K562 (cell line): ENCODE measurements around the gene MOSPD3. TPM values are rescaled to one million over a fixed set of nuclear protein-coding genes. Genes with fewer than 3 reads are reported as not detected.
A peak's percentile ranks its signal among the peaks of the same experiment; 100 is the strongest.

Source experiments
- ATAC-seq: fragments of 200-7000 bp; cut with Tn5 transposase; 3 replicates; pipeline ENCODE4 v1.9.1; 2020; ENCODE audit warnings: moderate library complexity
- BruUV-seq: library from RNA; stranded (reverse); fragments of 400-500 nt; replicated peaks from 2 replicates; lab custom pipeline; 2021; lab: Mats Ljungman, UMichigan
- CTCF ChIA-PET: fragments of 300-600 bp; formaldehyde crosslinking; extraction: SDS; loops from one replicate; lab custom pipeline; 2021; ENCODE audit warnings: low intra/inter-chr PET ratio; lab: Yijun Ruan, JAX
- POLR2A ChIA-PET: fragments of 300-600, 350-650 bp; sonication (Branson Sonifier 250); formaldehyde crosslinking; extraction: SDS; loops from one replicate; lab custom pipeline; 2021; ENCODE audit warnings: antibody characterized with exemption, inconsistent platforms; lab: Yijun Ruan, JAX
- DNase-seq, 4 experiments: peaks; one replicate each; pipeline versions ENCODE4 v3.0.0 to v3.0.0-alpha.2; 2011 to 2018; ENCODE audit warnings: low spot score in 3 of 4, mixed read lengths in 3 of 4; ENCODE audit errors: extremely low read depth in 1 of 4
- FAIRE-seq: peaks from 2 replicates; lab custom pipeline; 2011; peaks lifted over from hg19 to GRCh38; lab: Jason Lieb, UNC
- H2AFZ ChIP-seq: 2 replicates; pipeline ENCODE4 v1.6.0; 2011; ENCODE audit warnings: low read depth, low read length, control low read depth, inconsistent platforms
- H3K27ac ChIP-seq: fragments of 200-600 bp; 3 replicates; pipeline ENCODE4 v1.8.0; 2011; ENCODE audit warnings: low read depth, mild to moderate bottlenecking, control low read depth, inconsistent platforms, low read length, moderate library complexity, mixed read lengths; ENCODE audit errors: extremely low read depth
- H3K27me3 ChIP-seq, 2 experiments: fragments of 300-600 bp in 1 of 2; 2 replicates in 1 of 2; 3 replicates in 1 of 2; pipeline versions ENCODE4 v1.6.0 to v1.8.0; 2011; ENCODE audit warnings: inconsistent platforms in 2 of 2, low read length in 2 of 2, mild to moderate bottlenecking in 1 of 2, mixed read lengths in 1 of 2, moderate library complexity in 1 of 2; ENCODE audit not compliant: control insufficient read depth in 2 of 2, insufficient read depth in 2 of 2
- H3K36me3 ChIP-seq: fragments of 300-600 bp; 3 replicates; pipeline ENCODE4 v1.8.0; 2011; ENCODE audit warnings: mild to moderate bottlenecking, low read length, inconsistent platforms; ENCODE audit not compliant: control insufficient read depth, insufficient read depth
- H3K4me1 ChIP-seq, 2 experiments: fragments of 200-600 bp in 1 of 2; replicated peaks in 1 of 2; 2 replicates in 1 of 2; 3 replicates in 1 of 2; pipeline versions ENCODE4 v1.5.1 to v1.8.0; 2011; ENCODE audit warnings: inconsistent platforms in 2 of 2, low read length in 2 of 2, mild to moderate bottlenecking in 1 of 2, mixed read lengths in 1 of 2, moderate library complexity in 1 of 2; ENCODE audit not compliant: control insufficient read depth in 2 of 2, insufficient read depth in 2 of 2
- H3K4me2 ChIP-seq: 2 replicates; pipeline ENCODE4 v1.6.1; 2011; ENCODE audit warnings: low read length, control low read depth, inconsistent platforms, mixed read lengths; ENCODE audit not compliant: insufficient read depth
- H3K4me3 ChIP-seq: fragments of 200-600 bp; sonication (generic), shearing (Covaris generic); 2 replicates; pipeline ENCODE4 v1.5.1; 2016; ENCODE audit warnings: control low read depth, inconsistent platforms
- H3K79me2 ChIP-seq: fragments of 200-600 bp; 3 replicates; pipeline ENCODE4 v1.8.0; 2011; ENCODE audit warnings: low read length, inconsistent platforms; ENCODE audit not compliant: control insufficient read depth, insufficient read depth
- H3K9ac ChIP-seq, 2 experiments: 2 replicates each; pipeline versions ENCODE4 v1.6.0 to v1.6.1; 2011; ENCODE audit warnings: low read depth in 2 of 2, low read length in 2 of 2, control low read depth in 1 of 2, inconsistent platforms in 1 of 2, mild to moderate bottlenecking in 1 of 2, mixed read lengths in 1 of 2; ENCODE audit not compliant: insufficient read depth in 1 of 2
- H3K9me1 ChIP-seq: one replicate; pipeline ENCODE4 v1.6.0; 2011; ENCODE audit warnings: inconsistent platforms, mild to moderate bottlenecking, low read length, moderate library complexity; ENCODE audit not compliant: control insufficient read depth, insufficient read depth
- H3K9me3 ChIP-seq: replicated peaks from 2 replicates; pipeline ENCODE4 v1.5.1; 2011; ENCODE audit warnings: low read depth, low read length, inconsistent platforms; ENCODE audit not compliant: control insufficient read depth, insufficient read depth
- H4K20me1 ChIP-seq: replicated peaks from 2 replicates; pipeline ENCODE4 v1.6.1; 2011; ENCODE audit warnings: low read length, inconsistent platforms, mixed read lengths; ENCODE audit not compliant: control insufficient read depth, insufficient read depth
- AFF4 ChIP-seq: sonication (generic); formaldehyde crosslinking; IDR thresholded peaks from 2 replicates; pipeline ENCODE4 v1.8.0; 2023; ENCODE audit warnings: mild to moderate bottlenecking, missing genetic modification reagents
- CEBPG ChIP-seq, 3 experiments: fragments of 200-800 bp in 1 of 3; sonication (Bioruptor generic) in 1 of 3; sonication (generic) in 1 of 3; formaldehyde crosslinking in 1 of 3; IDR thresholded peaks in 2 of 3; conservative IDR thresholded peaks in 1 of 3; 2 replicates each; pipeline versions ENCODE4 v1.6.1 to v1.8.0; 2016 to 2022; ENCODE audit warnings: missing compliant biosample characterization in 2 of 3, missing genetic modification characterization in 2 of 3, mild to moderate bottlenecking in 1 of 3, missing genetic modification reagents in 1 of 3
- DIDO1 ChIP-seq: fragments of 450-650 bp; IDR thresholded peaks from 2 replicates; pipeline ENCODE4 v1.6.1; 2016; ENCODE audit warnings: low read depth, missing biosample characterization, missing genetic modification characterization
- MAFK ChIP-seq: IDR thresholded peaks from 2 replicates; pipeline ENCODE4 v1.6.1; 2011; ENCODE audit warnings: low read length, improper control_type of control experiment
- MAZ ChIP-seq, 2 experiments: fragments of 450-650 bp in 1 of 2; sonication (generic) in 1 of 2; formaldehyde crosslinking; IDR thresholded peaks in 1 of 2; conservative IDR thresholded peaks in 1 of 2; 2 replicates each; pipeline versions ENCODE4 v1.4.0 to v1.5.0; 2020; ENCODE audit warnings: mild to moderate bottlenecking in 1 of 2, missing genetic modification reagents in 1 of 2
- NCOA2 ChIP-seq, 2 experiments: fragments of 450-650 bp; IDR thresholded peaks; 2 replicates each; pipeline ENCODE4 v1.6.1; 2018; ENCODE audit warnings: mild to moderate bottlenecking in 2 of 2, moderate library complexity in 1 of 2; ENCODE audit not compliant: partially characterized antibody in 2 of 2
- NCOR1 ChIP-seq: fragments of 450-650 bp; IDR thresholded peaks from 2 replicates; pipeline ENCODE4 v1.6.1; 2016; ENCODE audit warnings: mild to moderate bottlenecking, moderate library complexity
- NR2F6 ChIP-seq: fragments of 450-650 bp; formaldehyde crosslinking; IDR thresholded peaks from 2 replicates; pipeline ENCODE4 v1.4.0; 2020; ENCODE audit warnings: mild to moderate bottlenecking
- RBFOX2 ChIP-seq: fragments of 200-400 bp; formaldehyde crosslinking; IDR thresholded peaks from 2 replicates; pipeline ENCODE4 v1.6.1; 2017; ENCODE audit warnings: low read depth, mild to moderate bottlenecking, low read length, moderate library complexity
- TAF1 ChIP-seq: IDR thresholded peaks from 2 replicates; pipeline ENCODE4 v1.6.1; 2011; ENCODE audit warnings: mild to moderate bottlenecking, low read length, moderate library complexity; ENCODE audit not compliant: insufficient read depth, control insufficient read depth, severe bottlenecking; ENCODE audit errors: extremely low read depth
- ZKSCAN1 ChIP-seq: fragments of 150-350 bp; IDR thresholded peaks from 2 replicates; pipeline ENCODE4 v1.6.1; 2016; ENCODE audit warnings: low read depth, low read length
- ZNF197 ChIP-seq: fragments of 200-800 bp; sonication (Bioruptor generic); IDR thresholded peaks from 2 replicates; pipeline ENCODE4 v1.6.1; 2016; ENCODE audit warnings: low read depth, missing genetic modification characterization, missing compliant biosample characterization
- ZNF444 ChIP-seq: fragments of 250-450 bp; sonication (Bioruptor Pico); IDR thresholded peaks from 2 replicates; pipeline ENCODE4 v1.4.0; 2020; ENCODE audit warnings: mild to moderate bottlenecking, moderate library complexity
- WGBS: fragments of 100-300 bp; shearing (Covaris generic); methylation state at CpG from one replicate; pipeline ENCODE4 v1.1.6; 2016; ENCODE audit warnings: low coverage, mixed read lengths; ENCODE audit not compliant: insufficient coverage; ENCODE audit errors: missing lambda C conversion rate; 5-methylcytosine and 5-hydroxymethylcytosine counted together
- in situ Hi-C: fragments of 300-500 bp; cut with MboI; formaldehyde crosslinking; loops from 4 replicates; pipeline ENCODE4 v1.15.0; 2018; ENCODE audit warnings: inconsistent platforms, mixed read lengths
- intact Hi-C: fragments of 100-400 bp; cut with micrococcal nuclease; formaldehyde crosslinking; loops from 2 replicates; pipeline ENCODE4 v1.14.2; 2022
- polyA plus RNA-seq, 8 experiments: library from polyadenylated mRNA; depleted of rRNA in 4 of 8; stranded (reverse) in 5 of 8; unstranded in 3 of 8; fragments of >200 nt; fragmentation: Nextera tagmentation in 2 of 8; fragmentation: Illumina TruSeq in 1 of 8; extraction: Ambion mirVana in 2 of 8; extraction: Trizol in 1 of 8; gene quantifications; 2 replicates each; pipeline versions ENCODE4 v1.2.1 to v1.2.3, GENCODE V29; 2011 to 2014; ENCODE audit warnings: inconsistent platforms in 1 of 8, missing spikeins in 1 of 8
- total RNA-seq, 7 experiments: library from RNA; depleted of rRNA in 6 of 7; stranded (reverse); fragments of >200 nt in 6 of 7; fragmentation: Illumina TruSeq in 2 of 7; extraction: Trizol in 2 of 7; gene quantifications; 2 replicates each; pipeline versions ENCODE4 v1.2.1 to v1.2.3, GENCODE V29; 2011 to 2021; ENCODE audit warnings: low replicate concordance in 1 of 7

Gene MOSPD3
- total and polyA plus RNA-seq, 9 of the 15 experiments (the other 6 are each of a cell fraction or from before 2014, with no cell fraction given): 1.4 to 32.1 (median 7.3) TPM

- TF ChIP-seq ZKSCAN1: 0 out of 2 replicates have a peak, but pooled peaks have one; percentile 15
Observed at GRCh38 chr7:100568176-100568895, 44.0 kb upstream of the MOSPD3 start (continued).

- H3K79me2 ChIP-seq: no peaks in the 10 kb centered on the region
- WGBS: 38% methylated on average over 36 of the region's 36 CpGs
- peak overlapping the region; percentile 65 for H2AFZ ChIP-seq
- H3K4me3 ChIP-seq: no peak overlapping the region
- no peaks in the 10 kb centered on the region for H3K9me3 ChIP-seq
- FAIRE-seq (peak; percentile 89), ATAC-seq (peak; percentile 83), DNase-seq (peak; percentile 68 to 86 (median 73))
- intact Hi-C loops: no loop called here
- H3K27ac ChIP-seq: no peak overlapping the region
- H3K9me1 ChIP-seq: peaks cover 8% of the 10 kb centered on the region
- in situ Hi-C loops: loop anchor here (25.0 kb wide), 1 partner anchor 107 kb away; the partner anchor contains the start of gene SPACDR
- peaks cover 6 to 76% of the 10 kb centered on the region in 2 experiments; a peak in 4 of 5 replicates for H3K4me1 ChIP-seq
- H3K4me2 ChIP-seq: peak overlapping the region; percentile 45; the same call in 1 of the 2 replicates
- peaks cover 6% of the 10 kb centered on the region; the same call in 1 of the 3 replicates for H3K36me3 ChIP-seq
- H4K20me1 ChIP-seq: no peaks in the 10 kb centered on the region
- ChIA-PET CTCF (no interaction called here), POLR2A (interaction anchor here (0.6 to 1.0 kb wide), 5 partner anchors 13 to 140 kb away, joined by 3 to 5 read pairs (median 3); partner anchors contain the start of genes LRCH4 and ZCWPW1)
- H3K27me3 ChIP-seq: no peaks in the 10 kb centered on the region
- TSS peak; percentile 32 for BruUV-seq
- H3K9ac ChIP-seq: peak overlapping the region in 1 of 2 experiments; percentile 88; a peak in 3 of 4 replicates
- TF ChIP-seq NCOA2 (IDR thresholded peaks at IDR 0.05; ENCODE audit: partially characterized antibody in 2 of 2) (no peak), ZNF444 (CRISPR knock-in tag) (no peak), TAF1 (no peak), NR2F6 (CRISPR knock-in tag) (no peak), MAZ (CRISPR knock-in tag; conservative IDR thresholded peaks at IDR 0.05 in 1 of 2, IDR thresholded peaks at IDR 0.05 in 1 of 2) (peak in 1 of 2 experiments; percentile 49; a peak in 1 of 4 replicates), AFF4 (CRISPR knock-in tag) (no peak), NCOR1 (no peak), RBFOX2 (no peak), ZNF197 (CRISPR knock-in tag) (no peak), DIDO1 (tag) (no peak), MAFK (no peak), CEBPG (CRISPR knock-in tag; IDR thresholded peaks at IDR 0.05) (no peak), CEBPG (tag; conservative IDR thresholded peaks at IDR 0.05 in 1 of 2, IDR thresholded peaks at IDR 0.05 in 1 of 2) (no peak)
Observed at GRCh38 chr7:100568896-100569844, 43.2 kb upstream of the MOSPD3 start.
